Medulla oblongata (tissue), 1 donor: ENCODE data around the gene SCD5.

Experiments
- DNase-seq: peaks from one replicate; pipeline ENCODE4 v3.0.0-alpha.2; 2015; ENCODE audit errors: extremely low spot score

The SCD5 gene

GRCh38 chr4:82630079-82630478 is 168.5 kb downstream of the SCD5 start:
- peak; percentile 36 for DNase-seq

- DNase-seq, result peak; percentile 76
Observed at GRCh38 chr4:82629238-82630000, 169.2 kb downstream of the SCD5 start.

DNA sequence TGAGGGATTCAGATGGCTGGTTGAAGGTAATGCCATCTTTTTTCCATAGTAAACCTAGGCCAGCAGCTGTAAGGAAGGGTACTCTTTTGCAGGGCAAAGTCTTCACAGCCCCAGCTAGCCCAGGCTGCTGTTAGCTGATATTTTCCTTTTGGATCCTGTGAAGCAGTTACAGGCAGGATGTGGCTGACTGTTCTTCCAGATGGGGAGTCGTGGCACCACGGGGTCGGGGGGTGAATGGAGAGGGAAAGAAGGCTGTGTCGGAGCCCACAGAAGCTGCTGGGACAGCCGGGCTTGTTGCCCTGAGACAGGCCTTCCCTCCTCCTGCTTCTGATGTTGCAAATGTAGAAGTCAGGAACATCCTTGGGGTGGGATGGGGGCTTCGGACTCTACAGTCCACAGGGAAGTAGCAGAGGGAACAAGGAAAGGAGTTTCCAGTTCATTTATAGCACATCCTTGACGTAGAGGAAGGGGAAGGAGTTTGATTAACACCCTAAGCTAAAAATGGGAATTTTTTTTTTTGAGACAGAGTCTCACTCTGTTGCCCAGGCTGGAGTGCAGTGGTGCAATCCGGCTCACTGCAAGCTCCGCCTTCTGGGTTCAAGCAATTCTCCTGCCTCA is 172.2 kb downstream of the SCD5 start:
- no peak for DNase-seq

- peak; percentile 35 for DNase-seq
Observed at GRCh38 chr4:82624819-82625218, 173.8 kb downstream of the SCD5 start.

- DNase-seq, result no peak
Observed at GRCh38 chr4:82623121-82623683, 175.4 kb downstream of the SCD5 start.

GRCh38 chr4:82621251-82621650 is 177.3 kb downstream of the SCD5 start:
- DNase-seq, result no peak

DNA sequence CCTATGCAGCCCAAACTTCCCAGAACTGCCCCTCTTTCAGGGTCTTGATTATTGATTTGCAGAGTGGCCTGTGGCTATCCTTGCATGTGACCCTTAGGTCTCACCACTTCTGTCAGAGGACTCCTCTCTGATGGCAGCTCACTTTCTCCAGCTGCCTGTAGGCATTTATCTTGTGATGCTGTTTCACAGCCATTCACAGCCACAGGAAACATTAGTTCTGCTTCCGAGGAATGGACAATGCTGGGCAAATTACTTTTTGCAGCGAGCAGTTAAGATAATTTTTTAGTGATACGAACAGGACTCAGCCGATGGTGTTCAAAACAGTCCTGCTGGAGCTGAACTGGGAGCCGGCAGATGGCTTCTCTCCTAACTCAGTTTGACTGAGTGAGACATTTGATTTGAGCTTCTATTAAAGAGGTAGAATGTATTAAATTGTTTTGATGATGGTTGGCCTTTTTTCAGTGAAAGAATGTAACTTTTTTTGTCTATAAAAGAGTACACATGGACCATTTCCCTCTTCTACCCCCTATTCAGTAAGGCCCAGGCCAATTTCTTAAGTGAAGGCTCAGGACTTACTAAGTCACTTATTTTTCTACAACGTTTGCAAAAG is 178.4 kb downstream of the SCD5 start:
- no peak for DNase-seq

- DNase-seq, result no peak
Observed at GRCh38 chr4:82618103-82618720, 180.4 kb downstream of the SCD5 start.

GRCh38 chr4:82614838-82615449 is 183.7 kb downstream of the SCD5 start:
- no peak for DNase-seq

GRCh38 chr4:82613121-82613520 is 185.5 kb downstream of the SCD5 start:
- DNase-seq, result no peak

- DNase-seq, result no peak
Observed at GRCh38 chr4:82611982-82612381, 186.6 kb downstream of the SCD5 start.

DNA sequence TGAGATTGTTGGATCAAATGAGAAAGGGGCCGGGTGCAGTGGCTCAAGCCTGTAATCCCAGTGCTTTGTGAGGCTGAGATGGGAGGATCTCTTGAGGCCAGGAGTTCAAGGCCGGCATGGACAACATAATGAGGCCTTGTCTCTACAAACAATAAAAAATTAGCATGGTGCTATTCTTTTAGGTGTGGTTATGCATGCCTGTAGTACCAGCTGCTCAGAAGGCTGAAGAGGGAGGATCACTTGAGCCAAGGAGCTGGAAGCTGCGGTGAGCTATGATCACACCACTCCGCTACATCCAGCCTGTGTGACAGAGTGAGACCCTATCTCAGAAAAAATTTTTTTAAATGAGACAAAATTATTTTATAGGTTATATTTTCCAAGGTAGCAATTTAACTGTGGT is 187.1 kb downstream of the SCD5 start:
- no peak for DNase-seq

DNA sequence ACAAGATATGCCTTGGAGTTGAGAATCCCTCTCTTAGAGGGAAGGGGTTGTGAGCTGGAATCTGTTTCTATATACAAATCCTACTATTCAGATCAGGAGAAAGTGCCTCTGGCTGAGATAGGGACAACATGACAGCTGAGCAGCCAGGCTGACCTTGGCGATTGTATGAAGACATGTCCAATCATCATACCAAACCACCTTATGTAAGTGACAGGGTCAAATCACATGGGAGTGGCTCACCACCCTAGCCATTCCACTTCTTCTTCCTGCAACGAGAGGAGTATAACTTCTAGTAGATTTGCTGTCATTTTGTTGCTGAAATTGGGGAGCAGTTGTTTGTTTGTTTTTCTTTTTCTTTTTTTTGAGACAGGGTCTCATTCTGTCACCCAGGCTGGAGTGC is 188.6 kb downstream of the SCD5 start:
- DNase-seq, result no peak

- no peak for DNase-seq
Observed at GRCh38 chr4:82606622-82607021, 192.0 kb downstream of the SCD5 start.

DNA sequence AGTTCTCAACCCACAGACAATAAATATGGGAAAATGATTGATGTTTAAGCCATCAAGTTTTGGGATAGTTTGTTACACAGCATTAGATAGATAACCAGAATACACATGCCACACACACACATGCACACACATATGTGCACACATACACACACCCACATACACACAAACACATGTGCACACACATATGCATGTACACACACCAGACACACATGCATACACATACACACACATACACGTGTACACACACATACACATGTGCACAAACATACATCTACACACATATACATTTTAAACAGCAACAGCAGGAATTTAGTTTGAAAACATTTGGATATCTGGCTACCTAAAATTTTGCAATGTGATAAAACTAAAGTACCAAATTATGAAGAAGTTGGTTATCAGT is 194.1 kb downstream of the SCD5 start:
- no peak for DNase-seq

- no peak for DNase-seq
Observed at GRCh38 chr4:82601242-82602015, 197.2 kb downstream of the SCD5 start.

DNA sequence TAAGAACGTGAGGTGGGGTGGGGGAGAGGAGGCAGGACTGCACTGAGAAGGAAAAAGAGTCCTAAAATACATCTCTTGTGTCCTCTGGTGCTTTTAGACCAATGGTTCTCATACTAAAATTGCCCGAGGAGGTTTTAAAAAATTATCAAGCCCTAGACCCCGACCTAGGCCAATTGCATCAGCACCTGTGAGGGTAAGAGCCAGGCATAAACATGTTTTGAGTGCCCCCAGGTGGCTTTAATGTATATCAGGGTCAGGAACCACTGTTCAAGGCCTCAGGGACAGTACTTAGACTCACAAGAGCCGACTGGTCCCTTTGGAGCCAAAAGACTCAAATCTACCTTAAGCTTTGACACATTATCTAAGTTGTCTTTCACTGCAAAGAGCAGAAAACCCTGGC is 199.3 kb downstream of the SCD5 start:
- DNase-seq, result no peak

GRCh38 chr4:82594456-82594855 is 204.1 kb downstream of the SCD5 start:
- no peak for DNase-seq

- no peak for DNase-seq
Observed at GRCh38 chr4:82593411-82593810, 205.2 kb downstream of the SCD5 start.

- no peak for DNase-seq
Observed at GRCh38 chr4:82592639-82593038, 206.0 kb downstream of the SCD5 start.

DNA sequence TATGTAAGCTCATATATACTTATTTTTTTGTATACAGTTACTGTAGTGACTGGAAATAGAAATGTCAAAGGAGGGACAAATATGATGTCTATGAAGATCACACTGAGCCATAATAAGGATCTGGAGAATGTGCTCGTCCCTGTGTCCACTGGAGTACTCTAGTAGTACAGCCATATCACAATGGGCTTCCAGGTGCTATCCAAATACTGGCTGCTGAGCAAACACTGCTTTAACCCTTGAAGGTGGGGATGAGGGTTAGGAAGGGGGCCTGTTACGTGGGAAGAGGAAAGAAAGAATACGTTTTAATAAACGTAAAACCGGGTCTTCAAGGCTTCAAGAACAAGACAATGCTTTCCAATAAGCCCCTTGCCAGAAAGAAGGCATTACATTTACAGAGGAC is 207.0 kb downstream of the SCD5 start:
- no peak for DNase-seq
